Measurements from ENCODE around the gene CD55.

- TF ChIP-seq CTCF (IDR thresholded peaks at IDR 0.05; ENCODE audit: insufficient read depth, low read length, poor library complexity, severe bottlenecking) = no peak
- no peak for TF ChIP-seq EZH2phosphoT487 (conservative IDR thresholded peaks at IDR 0.05; ENCODE audit: low read length)
Measured at GRCh38 chr1:207328908-207329440, 7.5 kb downstream of the CD55 start.
